A549 (cell line): ENCODE data around the gene ERFL.

Source experiments
- EP300 ChIP-seq, 2 experiments: fragments of >200 bp; sonication (Bioruptor Twin); formaldehyde crosslinking; IDR thresholded peaks; 2 replicates in 1 of 2; 3 replicates in 1 of 2; pipeline ENCODE4 v1.6.1; 2016 to 2017
- POLR2A ChIP-seq: IDR thresholded peaks from 2 replicates; pipeline ENCODE4 v1.6.1; 2012; ENCODE audit warnings: mild to moderate bottlenecking, low read length
- ZC3H11A ChIP-seq: fragments of 450-650 bp; IDR thresholded peaks from 2 replicates; pipeline ENCODE4 v1.6.1; 2014; ENCODE audit warnings: antibody characterized with exemption, mild to moderate bottlenecking
- TF ChIP-seq, protein P1 (sequence below): fragments of >200 bp; sonication (Bioruptor Twin); formaldehyde crosslinking; IDR thresholded peaks from 3 replicates; pipeline ENCODE4 v1.5.1; 2016
- TF ChIP-seq, protein P2 (sequence below): IDR thresholded peaks from 2 replicates; pipeline ENCODE4 v1.6.1; 2012

DNA sequence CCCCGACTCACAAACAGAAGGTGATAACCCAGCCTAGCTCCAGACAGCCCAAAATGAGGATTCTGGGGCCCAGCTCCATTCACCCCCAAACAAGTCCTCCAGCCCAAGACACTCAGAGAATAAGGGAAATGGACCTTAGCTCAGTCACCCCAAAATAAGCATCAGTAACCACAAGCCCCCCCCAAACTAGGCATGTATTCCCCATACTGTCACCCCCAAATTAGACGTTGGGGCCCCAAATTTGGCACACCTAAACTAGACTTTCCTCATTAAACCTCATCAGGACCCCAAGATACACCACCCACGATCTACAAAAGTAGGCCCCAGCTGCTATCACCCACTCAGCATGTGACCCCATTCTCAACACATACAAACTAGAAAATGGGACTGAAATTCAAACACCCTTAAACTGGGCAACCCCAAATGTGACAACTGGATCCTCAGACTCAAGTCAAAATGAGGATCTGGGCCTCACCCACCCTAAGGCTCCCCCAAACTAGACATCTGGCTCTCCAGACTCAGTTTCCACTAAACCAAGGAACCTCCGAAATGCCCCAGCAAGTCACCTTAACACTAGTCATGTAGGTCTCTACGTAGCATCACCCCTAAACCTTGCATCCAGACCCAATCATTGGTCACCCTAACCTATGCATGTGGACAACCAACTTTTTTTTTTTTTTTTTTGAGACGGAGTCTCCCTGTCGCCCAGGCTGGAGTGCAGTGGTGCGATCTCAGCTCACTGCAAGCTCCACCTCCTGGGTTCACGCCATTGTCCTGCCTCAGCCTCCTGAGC is 13.4 kb upstream of the ERFL start:
- TF ChIP-seq ZC3H11A (no peak), EP300 (IDR thresholded peaks at IDR 0.05) (no peak), POLR2A (no peak)
- TF ChIP-seq, protein P1, sequence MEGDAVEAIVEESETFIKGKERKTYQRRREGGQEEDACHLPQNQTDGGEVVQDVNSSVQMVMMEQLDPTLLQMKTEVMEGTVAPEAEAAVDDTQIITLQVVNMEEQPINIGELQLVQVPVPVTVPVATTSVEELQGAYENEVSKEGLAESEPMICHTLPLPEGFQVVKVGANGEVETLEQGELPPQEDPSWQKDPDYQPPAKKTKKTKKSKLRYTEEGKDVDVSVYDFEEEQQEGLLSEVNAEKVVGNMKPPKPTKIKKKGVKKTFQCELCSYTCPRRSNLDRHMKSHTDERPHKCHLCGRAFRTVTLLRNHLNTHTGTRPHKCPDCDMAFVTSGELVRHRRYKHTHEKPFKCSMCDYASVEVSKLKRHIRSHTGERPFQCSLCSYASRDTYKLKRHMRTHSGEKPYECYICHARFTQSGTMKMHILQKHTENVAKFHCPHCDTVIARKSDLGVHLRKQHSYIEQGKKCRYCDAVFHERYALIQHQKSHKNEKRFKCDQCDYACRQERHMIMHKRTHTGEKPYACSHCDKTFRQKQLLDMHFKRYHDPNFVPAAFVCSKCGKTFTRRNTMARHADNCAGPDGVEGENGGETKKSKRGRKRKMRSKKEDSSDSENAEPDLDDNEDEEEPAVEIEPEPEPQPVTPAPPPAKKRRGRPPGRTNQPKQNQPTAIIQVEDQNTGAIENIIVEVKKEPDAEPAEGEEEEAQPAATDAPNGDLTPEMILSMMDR: no peak
- TF ChIP-seq, protein P2, sequence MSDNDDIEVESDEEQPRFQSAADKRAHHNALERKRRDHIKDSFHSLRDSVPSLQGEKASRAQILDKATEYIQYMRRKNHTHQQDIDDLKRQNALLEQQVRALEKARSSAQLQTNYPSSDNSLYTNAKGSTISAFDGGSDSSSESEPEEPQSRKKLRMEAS: no peak
